ENCODE data around the gene ATP6V1A.

Gene ATP6V1A

GRCh38 chr3:113776564-113776963 lies 29.7 kb downstream of the ATP6V1A start:
- Histone ChIP-seq H3K4me1 (ENCODE audit: control insufficient read depth, insufficient read depth, low read length) (peaks cover 9% of the 10 kb centered on the region; the same call in 1 of the 2 replicates), H3K9me3 (ENCODE audit: control insufficient read depth, insufficient read depth, low read depth, low read length) (no peaks in the 10 kb centered on the region), H3K27me3 (ENCODE audit: control insufficient read depth, insufficient read depth, low read length) (no peaks in the 10 kb centered on the region), H3K9ac (ENCODE audit: low read length) (no peak overlapping the region), H3K36me3 (ENCODE audit: control insufficient read depth, insufficient read depth, low read length) (no peaks in the 10 kb centered on the region), H3K4me3 (ENCODE audit: low read depth, low read length) (no peak overlapping the region), H3K27ac (ENCODE audit: low read depth, low read length) (no peak overlapping the region)

- H3K4me3 ChIP-seq (ENCODE audit: low read depth, low read length), result no peak overlapping the region
- H3K36me3 ChIP-seq (ENCODE audit: control insufficient read depth, insufficient read depth, low read length), result peaks cover 15% of the 10 kb centered on the region
- 0 out of 2 replicates have a peak overlapping the region, but pooled peaks have one; percentile 31 for H3K27ac ChIP-seq (ENCODE audit: low read depth, low read length)
- H3K9me3 ChIP-seq (ENCODE audit: control insufficient read depth, insufficient read depth, low read depth, low read length), result no peaks in the 10 kb centered on the region
- H3K27me3 ChIP-seq (ENCODE audit: control insufficient read depth, insufficient read depth, low read length), result no peaks in the 10 kb centered on the region
- H3K4me1 ChIP-seq (ENCODE audit: control insufficient read depth, insufficient read depth, low read length), result peaks cover 13% of the 10 kb centered on the region
- no peak overlapping the region for H3K9ac ChIP-seq (ENCODE audit: low read length)
Measured at GRCh38 chr3:113783463-113783862, 36.6 kb downstream of the ATP6V1A start.

- H3K36me3 ChIP-seq (ENCODE audit: control insufficient read depth, insufficient read depth, low read length), result peaks cover 20% of the 10 kb centered on the region
- no peaks in the 10 kb centered on the region for H3K27me3 ChIP-seq (ENCODE audit: control insufficient read depth, insufficient read depth, low read length)
- H3K27ac ChIP-seq (ENCODE audit: low read depth, low read length), result peak overlapping the region; percentile 66
- no peak overlapping the region for H3K4me3 ChIP-seq (ENCODE audit: low read depth, low read length)
- no peaks in the 10 kb centered on the region for H3K9me3 ChIP-seq (ENCODE audit: control insufficient read depth, insufficient read depth, low read depth, low read length)
- H3K9ac ChIP-seq (ENCODE audit: low read length), result no peak overlapping the region
- H3K4me1 ChIP-seq (ENCODE audit: control insufficient read depth, insufficient read depth, low read length), result peaks cover 13% of the 10 kb centered on the region
Measured at GRCh38 chr3:113783980-113784379, 37.1 kb downstream of the ATP6V1A start.

- Histone ChIP-seq H3K27me3 (ENCODE audit: control insufficient read depth, insufficient read depth, low read length) (no peaks in the 10 kb centered on the region), H3K4me3 (ENCODE audit: low read depth, low read length) (no peak overlapping the region), H3K4me1 (ENCODE audit: control insufficient read depth, insufficient read depth, low read length) (no peaks in the 10 kb centered on the region), H3K9ac (ENCODE audit: low read length) (no peak overlapping the region), H3K27ac (ENCODE audit: low read depth, low read length) (no peak overlapping the region), H3K9me3 (ENCODE audit: control insufficient read depth, insufficient read depth, low read depth, low read length) (no peaks in the 10 kb centered on the region), H3K36me3 (ENCODE audit: control insufficient read depth, insufficient read depth, low read length) (peaks cover 41% of the 10 kb centered on the region)
Measured at GRCh38 chr3:113791381-113791780, 44.5 kb downstream of the ATP6V1A start.

- Histone ChIP-seq H3K27ac (ENCODE audit: low read depth, low read length) (no peak overlapping the region), H3K36me3 (ENCODE audit: control insufficient read depth, insufficient read depth, low read length) (peaks cover 46% of the 10 kb centered on the region), H3K9ac (ENCODE audit: low read length) (no peak overlapping the region), H3K9me3 (ENCODE audit: control insufficient read depth, insufficient read depth, low read depth, low read length) (no peaks in the 10 kb centered on the region), H3K27me3 (ENCODE audit: control insufficient read depth, insufficient read depth, low read length) (no peaks in the 10 kb centered on the region), H3K4me3 (ENCODE audit: low read depth, low read length) (no peak overlapping the region), H3K4me1 (ENCODE audit: control insufficient read depth, insufficient read depth, low read length) (no peaks in the 10 kb centered on the region)
Measured at GRCh38 chr3:113794526-113794925, 47.7 kb downstream of the ATP6V1A start.

- H3K4me1 ChIP-seq (ENCODE audit: control insufficient read depth, insufficient read depth, low read length), result no peaks in the 10 kb centered on the region
- peaks cover 53% of the 10 kb centered on the region for H3K36me3 ChIP-seq (ENCODE audit: control insufficient read depth, insufficient read depth, low read length)
- no peaks in the 10 kb centered on the region for H3K9me3 ChIP-seq (ENCODE audit: control insufficient read depth, insufficient read depth, low read depth, low read length)
- H3K27ac ChIP-seq (ENCODE audit: low read depth, low read length), result no peak overlapping the region
- H3K9ac ChIP-seq (ENCODE audit: low read length), result no peak overlapping the region
- H3K27me3 ChIP-seq (ENCODE audit: control insufficient read depth, insufficient read depth, low read length), result no peaks in the 10 kb centered on the region
- no peak overlapping the region for H3K4me3 ChIP-seq (ENCODE audit: low read depth, low read length)
Measured at GRCh38 chr3:113795693-113796092, 48.9 kb downstream of the ATP6V1A start.

GRCh38 chr3:113802795-113803455 lies 56.1 kb downstream of the ATP6V1A start:
- Histone ChIP-seq H3K4me1 (ENCODE audit: control insufficient read depth, insufficient read depth, low read length) (no peaks in the 10 kb centered on the region), H3K4me3 (ENCODE audit: low read depth, low read length) (no peak overlapping the region), H3K9ac (ENCODE audit: low read length) (no peak overlapping the region), H3K9me3 (ENCODE audit: control insufficient read depth, insufficient read depth, low read depth, low read length) (no peaks in the 10 kb centered on the region), H3K27me3 (ENCODE audit: control insufficient read depth, insufficient read depth, low read length) (no peaks in the 10 kb centered on the region), H3K36me3 (ENCODE audit: control insufficient read depth, insufficient read depth, low read length) (peaks cover 77% of the 10 kb centered on the region), H3K27ac (ENCODE audit: low read depth, low read length) (no peak overlapping the region)

- no peaks in the 10 kb centered on the region for H3K27me3 ChIP-seq (ENCODE audit: control insufficient read depth, insufficient read depth, low read length)
- no peak overlapping the region for H3K4me3 ChIP-seq (ENCODE audit: low read depth, low read length)
- H3K9ac ChIP-seq (ENCODE audit: low read length), result no peak overlapping the region
- no peaks in the 10 kb centered on the region for H3K4me1 ChIP-seq (ENCODE audit: control insufficient read depth, insufficient read depth, low read length)
- H3K36me3 ChIP-seq (ENCODE audit: control insufficient read depth, insufficient read depth, low read length), result peaks cover 72% of the 10 kb centered on the region
- H3K27ac ChIP-seq (ENCODE audit: low read depth, low read length), result no peak overlapping the region
- no peaks in the 10 kb centered on the region for H3K9me3 ChIP-seq (ENCODE audit: control insufficient read depth, insufficient read depth, low read depth, low read length)
Measured at GRCh38 chr3:113804661-113805060, 57.8 kb downstream of the ATP6V1A start.

GRCh38 chr3:113805249-113805648 lies 58.4 kb downstream of the ATP6V1A start:
- no peaks in the 10 kb centered on the region for H3K4me1 ChIP-seq (ENCODE audit: control insufficient read depth, insufficient read depth, low read length)
- H3K36me3 ChIP-seq (ENCODE audit: control insufficient read depth, insufficient read depth, low read length), result peaks cover 70% of the 10 kb centered on the region
- H3K27ac ChIP-seq (ENCODE audit: low read depth, low read length), result no peak overlapping the region
- no peak overlapping the region for H3K9ac ChIP-seq (ENCODE audit: low read length)
- H3K4me3 ChIP-seq (ENCODE audit: low read depth, low read length), result no peak overlapping the region
- no peaks in the 10 kb centered on the region for H3K27me3 ChIP-seq (ENCODE audit: control insufficient read depth, insufficient read depth, low read length)
- H3K9me3 ChIP-seq (ENCODE audit: control insufficient read depth, insufficient read depth, low read depth, low read length), result no peaks in the 10 kb centered on the region

- Histone ChIP-seq H3K9ac (ENCODE audit: low read length) (no peak overlapping the region), H3K36me3 (ENCODE audit: control insufficient read depth, insufficient read depth, low read length) (peaks cover 16% of the 10 kb centered on the region), H3K27me3 (ENCODE audit: control insufficient read depth, insufficient read depth, low read length) (no peaks in the 10 kb centered on the region), H3K4me3 (ENCODE audit: low read depth, low read length) (no peak overlapping the region), H3K4me1 (ENCODE audit: control insufficient read depth, insufficient read depth, low read length) (no peaks in the 10 kb centered on the region), H3K9me3 (ENCODE audit: control insufficient read depth, insufficient read depth, low read depth, low read length) (no peaks in the 10 kb centered on the region), H3K27ac (ENCODE audit: low read depth, low read length) (no peak overlapping the region)
Measured at GRCh38 chr3:113812854-113813253, 66.0 kb downstream of the ATP6V1A start.

- no peaks in the 10 kb centered on the region for H3K27me3 ChIP-seq (ENCODE audit: control insufficient read depth, insufficient read depth, low read length)
- H3K36me3 ChIP-seq (ENCODE audit: control insufficient read depth, insufficient read depth, low read length), result no peaks in the 10 kb centered on the region
- H3K9ac ChIP-seq (ENCODE audit: low read length), result no peak overlapping the region
- no peaks in the 10 kb centered on the region for H3K4me1 ChIP-seq (ENCODE audit: control insufficient read depth, insufficient read depth, low read length)
- no peaks in the 10 kb centered on the region for H3K9me3 ChIP-seq (ENCODE audit: control insufficient read depth, insufficient read depth, low read depth, low read length)
- no peak overlapping the region for H3K27ac ChIP-seq (ENCODE audit: low read depth, low read length)
- H3K4me3 ChIP-seq (ENCODE audit: low read depth, low read length), result no peak overlapping the region
Measured at GRCh38 chr3:113819866-113820265, 73.0 kb downstream of the ATP6V1A start.

All from HUES6 (cell line).